Testis (tissue), 3 donors: ENCODE data around the gene ATE1. TPM values are rescaled to one million over a fixed set of nuclear protein-coding genes. Genes with fewer than 3 reads are reported as not detected.
"Not testable (repeated sequence)": the region's sequence is repeated elsewhere in the genome, so short reads cannot be mapped to it uniquely, and the experiment has no call there.

ENCODE experiments used
- DNase-seq: peaks from one replicate; pipeline ENCODE4 v3.0.0-alpha.2; 2019
- H3K27ac ChIP-seq, 2 donors: fragments of 200-600 bp; sonication (generic); one replicate each; pipeline ENCODE4 v1.5.1; 2019
- H3K27me3 ChIP-seq: fragments of 200-600 bp; sonication (generic); one replicate; pipeline ENCODE4 v1.5.1; 2019
- H3K36me3 ChIP-seq: fragments of 200-600 bp; sonication (generic); one replicate; pipeline ENCODE4 v1.5.1; 2017; ENCODE audit warnings: low read depth; ENCODE audit errors: missing control alignments
- H3K4me1 ChIP-seq: fragments of 200-600 bp; sonication (generic); one replicate; pipeline ENCODE4 v1.5.1; 2019
- H3K4me3 ChIP-seq, 2 donors: fragments of 200-600 bp; sonication (generic); one replicate each; pipeline ENCODE4 v1.5.1; 2017 to 2019
- H3K9me3 ChIP-seq: fragments of 200-600 bp; sonication (generic); one replicate; pipeline ENCODE4 v1.5.1; 2017
- POLR2A ChIP-seq: fragments of 450-650 bp; IDR thresholded peaks from one replicate; pipeline ENCODE4 v1.6.1; 2017; ENCODE audit warnings: antibody characterized with exemption, mild to moderate bottlenecking, moderate library complexity
- WGBS, 2 donors: methylation state at CpG; one replicate each; pipeline ENCODE4 v1.1.5; 2018; 5-methylcytosine and 5-hydroxymethylcytosine counted together
- intact Hi-C: fragments of 100-400 bp; cut with DNase I; formaldehyde crosslinking; loops from one replicate; pipeline ENCODE4 v1.15.1; 2023; ENCODE audit warnings: low total_unique reads
- polyA plus RNA-seq: library from polyadenylated mRNA; stranded (reverse); fragments of 350-450 nt; fragmentation: Illumina TruSeq; extraction: RNeasy Lipid Tissue Mini Kit (QIAGEN cat#74804); gene quantifications from one replicate; pipeline ENCODE4 v1.2.3, GENCODE V29; 2014; ENCODE audit warnings: low read depth, low replicate concordance; ENCODE audit not compliant: insufficient read depth
- total RNA-seq, 2 donors: library from RNA; depleted of rRNA; stranded (reverse); fragments of >200 nt; gene quantifications; one replicate each; pipeline ENCODE4 v1.2.3, GENCODE V29; 2016
- TF ChIP-seq, protein P1 (sequence below), 3 experiments: fragments of 450-650 bp in 2 of 3; fragments of 200-600 bp in 1 of 3; sonication (generic) in 1 of 3; IDR thresholded peaks; one replicate each; pipeline ENCODE4 v1.5.1; 2016 to 2019; ENCODE audit warnings: antibody characterized with exemption in 3 of 3, mild to moderate bottlenecking in 2 of 3, moderate library complexity in 1 of 3

Gene ATE1
- total and polyA plus RNA-seq, 3 donors from 2014 or later, result 29.8 to 41.9 (median 34.0) TPM

DNA sequence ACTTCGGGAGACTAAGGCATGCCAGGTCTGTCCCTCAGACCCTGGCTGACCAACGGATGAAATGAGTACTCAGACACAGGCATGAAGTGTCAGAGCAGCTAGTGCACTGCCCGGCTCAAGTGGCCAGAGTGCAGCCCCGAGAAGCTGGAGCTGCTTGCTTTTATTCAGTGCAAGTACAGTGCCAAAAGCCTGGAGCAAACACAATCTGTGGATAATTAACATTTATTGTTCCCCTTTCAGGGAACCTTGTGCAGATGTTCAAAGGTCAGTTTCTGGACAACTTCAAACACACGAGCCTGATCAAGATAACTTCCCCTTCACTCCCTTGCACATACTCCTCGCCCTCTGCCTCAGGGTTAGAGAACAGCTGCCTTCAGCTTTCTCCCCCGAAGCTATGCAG, 7.9 kb upstream of the ATE1 start:
- Histone ChIP-seq H3K36me3 (no peaks in the 10 kb centered on the region), H3K4me1 (no peaks in the 10 kb centered on the region), H3K9me3 (no peaks in the 10 kb centered on the region), H3K27me3 (no peaks in the 10 kb centered on the region), H3K4me3 (no peak overlapping the region), H3K27ac (no peak overlapping the region)
- WGBS, 2 donors, result 46 to 63% methylated on average over 6 to 7 of the region's 7 CpGs
- TF ChIP-seq, protein P1, sequence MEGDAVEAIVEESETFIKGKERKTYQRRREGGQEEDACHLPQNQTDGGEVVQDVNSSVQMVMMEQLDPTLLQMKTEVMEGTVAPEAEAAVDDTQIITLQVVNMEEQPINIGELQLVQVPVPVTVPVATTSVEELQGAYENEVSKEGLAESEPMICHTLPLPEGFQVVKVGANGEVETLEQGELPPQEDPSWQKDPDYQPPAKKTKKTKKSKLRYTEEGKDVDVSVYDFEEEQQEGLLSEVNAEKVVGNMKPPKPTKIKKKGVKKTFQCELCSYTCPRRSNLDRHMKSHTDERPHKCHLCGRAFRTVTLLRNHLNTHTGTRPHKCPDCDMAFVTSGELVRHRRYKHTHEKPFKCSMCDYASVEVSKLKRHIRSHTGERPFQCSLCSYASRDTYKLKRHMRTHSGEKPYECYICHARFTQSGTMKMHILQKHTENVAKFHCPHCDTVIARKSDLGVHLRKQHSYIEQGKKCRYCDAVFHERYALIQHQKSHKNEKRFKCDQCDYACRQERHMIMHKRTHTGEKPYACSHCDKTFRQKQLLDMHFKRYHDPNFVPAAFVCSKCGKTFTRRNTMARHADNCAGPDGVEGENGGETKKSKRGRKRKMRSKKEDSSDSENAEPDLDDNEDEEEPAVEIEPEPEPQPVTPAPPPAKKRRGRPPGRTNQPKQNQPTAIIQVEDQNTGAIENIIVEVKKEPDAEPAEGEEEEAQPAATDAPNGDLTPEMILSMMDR (IDR thresholded peaks at IDR 0.05), result no peak
- no peak for TF ChIP-seq POLR2A
- intact Hi-C loops, result no loop called here
- no peak for DNase-seq

DNA sequence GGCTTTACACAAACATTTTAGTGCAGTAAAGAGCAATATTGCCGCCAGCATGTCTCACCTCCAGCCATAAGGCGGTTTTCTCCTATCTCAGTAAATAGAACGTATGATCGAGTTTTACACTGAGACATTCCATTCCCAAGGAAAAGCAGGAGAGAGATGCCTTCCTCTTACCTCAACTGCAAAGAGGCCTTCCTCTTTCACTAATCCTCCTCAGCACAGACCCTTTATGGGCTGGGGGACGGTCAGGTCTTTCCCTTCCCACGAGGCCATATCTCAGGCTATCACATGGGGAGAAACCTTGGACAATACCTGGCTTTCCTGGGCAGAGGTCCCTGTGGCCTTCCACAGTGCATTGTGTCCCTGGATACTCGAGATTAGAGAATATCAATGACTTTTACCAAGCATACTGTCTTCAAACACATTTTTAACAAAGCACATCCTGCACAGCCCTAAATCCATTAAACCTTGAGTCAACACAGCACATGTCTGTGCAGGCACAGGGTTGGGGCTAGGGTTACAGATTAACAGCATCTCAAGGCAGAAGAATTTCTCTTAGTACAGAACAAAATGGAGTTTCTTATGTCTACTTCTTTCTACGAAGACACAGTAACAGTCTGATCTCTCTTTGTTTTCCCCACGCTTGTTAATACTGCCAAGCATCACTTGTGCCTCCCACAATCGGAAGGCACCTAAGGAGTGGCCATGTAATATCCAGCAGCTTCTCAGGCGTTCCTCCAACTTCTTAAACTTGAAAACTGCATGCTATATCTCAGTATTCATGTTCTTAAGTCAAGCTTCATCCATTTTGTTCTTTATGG, 2.6 kb upstream of the ATE1 start:
- Histone ChIP-seq H3K4me1 (peaks cover 15% of the 10 kb centered on the region), H3K27ac (peak overlapping the region in 1 of 2 donors; percentile 28)
- intact Hi-C loops, DNase-seq, H3K36me3 ChIP-seq, H3K9me3 ChIP-seq, H3K4me3 ChIP-seq, H3K27me3 ChIP-seq: not testable (repeated sequence)
- 52 to 54% methylated on average over 11 of the region's 11 CpGs for WGBS, 2 donors

DNA sequence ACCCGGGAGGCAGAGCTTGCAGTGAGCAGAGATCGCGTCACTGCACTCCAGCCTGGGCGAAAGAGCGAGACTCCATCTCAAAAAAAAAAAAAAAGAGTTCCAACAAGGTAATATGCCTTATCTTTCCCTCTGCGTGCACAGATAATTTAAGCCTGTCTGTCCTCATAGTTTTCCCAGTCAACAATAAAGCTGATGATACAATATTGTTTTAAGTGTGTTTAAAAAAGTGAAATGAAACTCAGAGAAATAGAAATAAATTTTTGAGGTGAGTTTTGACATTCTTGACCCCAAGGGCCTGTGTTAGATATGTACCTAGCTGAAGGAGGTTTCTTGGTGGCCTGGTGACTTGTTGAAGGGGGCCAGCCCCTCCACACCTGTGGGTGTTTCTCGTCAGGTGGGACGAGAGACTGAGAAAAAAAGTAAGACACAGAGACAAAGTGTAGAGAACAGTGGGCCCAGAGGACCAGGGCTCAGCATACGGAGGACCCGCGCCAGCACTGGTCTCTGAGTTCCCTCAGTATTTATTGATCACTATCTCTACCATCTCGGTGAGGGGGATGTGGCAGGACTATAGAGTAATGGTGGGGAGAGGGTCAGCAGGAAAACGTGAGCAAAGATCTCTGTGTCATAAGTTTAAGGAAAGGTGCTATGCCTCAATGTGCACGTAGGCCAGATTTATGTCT, 1.9 kb upstream of the ATE1 start:
- H3K9me3 ChIP-seq, H3K36me3 ChIP-seq, H3K27me3 ChIP-seq, DNase-seq: not testable (repeated sequence)
- peak overlapping the region in 1 of 2 donors; percentile 52 for H3K27ac ChIP-seq
- 69 to 75% methylated on average over 14 of the region's 14 CpGs for WGBS, 2 donors
- H3K4me1 ChIP-seq, result peaks cover 15% of the 10 kb centered on the region
- H3K4me3 ChIP-seq, result peak overlapping the region in 1 of 2 donors; percentile 89
- intact Hi-C loops, result loop anchor here (10.0 kb wide), 1 partner anchor 185 kb away; no protein-coding TSS in a partner anchor

DNA sequence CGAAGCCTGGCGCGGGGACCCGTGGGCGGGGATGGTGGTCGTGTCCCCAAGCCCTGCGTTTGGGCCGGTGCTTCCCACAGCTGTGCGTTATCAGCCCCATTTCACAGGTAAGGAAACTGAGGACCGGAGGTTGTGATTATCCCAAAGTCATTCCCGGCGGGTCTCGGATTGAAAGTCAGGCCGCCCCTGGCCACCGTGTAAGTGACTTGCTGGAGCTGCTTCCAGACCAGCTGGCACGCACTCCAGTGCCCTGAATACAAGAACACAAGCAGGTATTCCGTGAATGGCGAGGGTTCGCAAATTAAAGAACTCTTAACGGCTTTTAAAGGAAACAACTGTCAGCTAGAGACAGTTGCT, 675 bp upstream of the ATE1 start:
- DNase-seq, result peak; percentile 70
- Histone ChIP-seq H3K4me3 (peak overlapping the region; percentile 89 to 98), H3K36me3 (no peaks in the 10 kb centered on the region), H3K9me3 (no peaks in the 10 kb centered on the region), H3K27ac (peak overlapping the region; percentile 95 to 99), H3K27me3 (no peaks in the 10 kb centered on the region), H3K4me1 (peaks cover 15% of the 10 kb centered on the region)
- no peak for TF ChIP-seq POLR2A
- TF ChIP-seq, protein P1 (IDR thresholded peaks at IDR 0.05), result no peak
- WGBS, 2 donors, result 0 to 3% methylated on average over 11 to 20 of the region's 20 CpGs
- intact Hi-C loops, result loop anchor here (10.0 kb wide), 1 partner anchor 186 kb away; no protein-coding TSS in a partner anchor

DNA sequence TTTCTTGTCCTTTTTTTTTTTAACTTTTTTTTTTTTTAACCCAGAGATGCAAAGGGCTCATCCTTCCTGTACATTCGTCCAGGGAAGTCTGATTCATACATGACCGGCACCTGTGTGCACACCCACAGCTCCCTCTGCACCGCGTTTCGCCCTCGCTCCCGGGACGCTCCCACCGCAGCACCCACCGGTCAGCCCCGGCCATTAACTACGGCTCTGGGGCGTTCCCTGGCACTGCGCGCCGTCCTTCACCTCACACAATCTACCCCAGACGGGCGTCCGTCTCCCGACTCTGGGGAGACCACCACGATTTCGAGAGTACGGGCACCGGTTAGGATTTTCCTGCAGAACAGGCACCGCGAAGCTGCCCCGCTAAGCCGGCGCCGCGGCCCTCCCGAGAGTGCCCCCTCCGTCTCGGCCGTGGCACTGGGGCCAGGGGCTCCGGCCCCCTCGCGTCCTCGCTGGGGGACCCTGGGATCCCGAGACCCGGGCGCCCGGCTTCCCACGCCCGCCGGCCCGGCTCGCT, 452 bp downstream of the ATE1 start:
- Histone ChIP-seq H3K27me3 (no peaks in the 10 kb centered on the region), H3K4me3 (peak overlapping the region; percentile 89 to 98), H3K4me1 (peaks cover 15% of the 10 kb centered on the region), H3K27ac (peak overlapping the region; percentile 95 to 99), H3K9me3 (no peaks in the 10 kb centered on the region), H3K36me3 (no peaks in the 10 kb centered on the region)
- 0% methylated on average over 8 to 37 of the region's 48 CpGs for WGBS, 2 donors
- intact Hi-C loops, result loop anchor here (10.0 kb wide), 1 partner anchor 187 kb away; no protein-coding TSS in a partner anchor
- no peak for TF ChIP-seq POLR2A
- TF ChIP-seq, protein P1 (IDR thresholded peaks at IDR 0.05), result no peak
- peak; percentile 66 for DNase-seq
